H1 (cell line): Measurements from ENCODE around the gene BRMS1L. TPM values are rescaled to one million over a fixed set of nuclear protein-coding genes. Genes with fewer than 3 reads are reported as not detected.

ENCODE experiments used
- CTCF ChIA-PET: fragments of 300-600 bp; sonication (Branson Sonifier 250); formaldehyde crosslinking; loops from one replicate; lab custom pipeline; 2021; ENCODE audit not compliant: partially characterized antibody; lab: Charles Lee
- POLR2A ChIA-PET: fragments of 300-600 bp; sonication (Branson Sonifier 250); formaldehyde crosslinking; loops from one replicate; lab custom pipeline; 2021; ENCODE audit warnings: inconsistent platforms; ENCODE audit not compliant: partially characterized antibody; lab: Charles Lee
- DNase-seq, 2 experiments: peaks; one replicate each; pipeline versions ENCODE4 v3.0.0 to v3.0.0-alpha.2; 2010 to 2022; ENCODE audit warnings: low spot score in 2 of 2, low read depth in 1 of 2, mixed read lengths in 1 of 2
- FAIRE-seq: peaks from 2 replicates; lab custom pipeline; 2011; peaks lifted over from hg19 to GRCh38; lab: Jason Lieb, UNC
- H2AFZ ChIP-seq: 2 replicates; pipeline ENCODE4 v1.8.1; 2012; ENCODE audit warnings: low read length, inconsistent platforms
- H2AK5ac ChIP-seq: 2 replicates; pipeline ENCODE4 v1.6.1; 2013; ENCODE audit warnings: low read depth, low read length
- H2BK120ac ChIP-seq: replicated peaks from 2 replicates; pipeline ENCODE3; 2013; ENCODE audit warnings: low read depth, low read length, inconsistent platforms
- H2BK12ac ChIP-seq: 2 replicates; pipeline ENCODE4 v1.6.1; 2013; ENCODE audit warnings: low read depth, low read length
- H2BK15ac ChIP-seq: 2 replicates; pipeline ENCODE4 v1.6.1; 2013; ENCODE audit warnings: low read length
- H2BK20ac ChIP-seq: 2 replicates; pipeline ENCODE4 v1.6.1; 2013; ENCODE audit warnings: low read length
- H2BK5ac ChIP-seq: 2 replicates; pipeline ENCODE4 v1.6.1; 2013; ENCODE audit warnings: low read depth, low read length
- H3K14ac ChIP-seq: 2 replicates; pipeline ENCODE4 v1.6.1; 2013; ENCODE audit warnings: inconsistent platforms; ENCODE audit not compliant: insufficient read length
- H3K18ac ChIP-seq: 2 replicates; pipeline ENCODE4 v1.6.1; 2013; ENCODE audit warnings: low read length; ENCODE audit errors: extremely low read depth
- H3K23ac ChIP-seq: 2 replicates; pipeline ENCODE4 v1.6.1; 2013; ENCODE audit warnings: inconsistent platforms; ENCODE audit not compliant: insufficient read length
- H3K23me2 ChIP-seq: 2 replicates; pipeline ENCODE4 v1.6.1; 2013; ENCODE audit warnings: low read depth, low read length
- H3K27ac ChIP-seq: 2 replicates; pipeline ENCODE4 v1.6.1; 2011; ENCODE audit warnings: low read depth, low read length, inconsistent platforms
- H3K27me3 ChIP-seq, 4 experiments: replicated peaks in 1 of 4; 1 replicate in 1 of 4; 2 replicates in 3 of 4; pipeline versions ENCODE4 v1.6.1 to v1.8.1; 2011 to 2013; ENCODE audit warnings: low read length in 3 of 4, mild to moderate bottlenecking in 3 of 4, inconsistent platforms in 2 of 4, mixed read lengths in 2 of 4, moderate library complexity in 1 of 4; ENCODE audit not compliant: control insufficient read depth in 3 of 4, insufficient read depth in 3 of 4; ENCODE audit errors: extremely low read depth in 1 of 4
- H3K36me3 ChIP-seq, 4 experiments: 2 replicates each; pipeline versions ENCODE4 v1.6.1 to v1.8.1; 2011 to 2013; ENCODE audit warnings: mild to moderate bottlenecking in 4 of 4, low read length in 3 of 4, moderate library complexity in 2 of 4, control low read depth in 1 of 4, inconsistent platforms in 1 of 4; ENCODE audit not compliant: insufficient read depth in 4 of 4, control insufficient read depth in 2 of 4
- H3K4ac ChIP-seq: replicated peaks from 2 replicates; pipeline ENCODE3; 2013; ENCODE audit warnings: low read length, low read depth, mixed read lengths, inconsistent platforms; ENCODE audit not compliant: insufficient read length
- H3K4me1 ChIP-seq, 4 experiments: replicated peaks in 1 of 4; 1 replicate in 1 of 4; 2 replicates in 3 of 4; pipeline versions ENCODE4 v1.6.1 to v1.8.1; 2011 to 2013; ENCODE audit warnings: low read length in 3 of 4, inconsistent platforms in 2 of 4, mixed read lengths in 1 of 4; ENCODE audit not compliant: insufficient read depth in 4 of 4, control insufficient read depth in 3 of 4
- H3K4me2 ChIP-seq, 2 experiments: 2 replicates each; pipeline versions ENCODE4 v1.6.1 to v1.8.1; 2011 to 2013; ENCODE audit warnings: low read depth in 2 of 2, low read length in 2 of 2, control low read depth in 1 of 2, inconsistent platforms in 1 of 2, mild to moderate bottlenecking in 1 of 2; ENCODE audit not compliant: insufficient read depth in 1 of 2
- H3K4me3 ChIP-seq, 4 experiments: fragments of 200-600, 300-600 bp in 1 of 4; sonication (generic), shearing (Covaris generic), sonication (Bioruptor Twin) in 1 of 4; 2 replicates each; pipeline versions ENCODE4 v1.5.1 to v1.8.1; 2011 to 2016; ENCODE audit warnings: low read length in 4 of 4, low read depth in 3 of 4, control low read depth in 2 of 4, inconsistent platforms in 2 of 4, mild to moderate bottlenecking in 2 of 4, mixed read lengths in 1 of 4, moderate library complexity in 1 of 4; ENCODE audit not compliant: insufficient read depth in 2 of 4; ENCODE audit errors: extremely low read depth in 1 of 4
- H3K56ac ChIP-seq: replicated peaks from 2 replicates; pipeline ENCODE3; 2013; ENCODE audit warnings: low read depth, mild to moderate bottlenecking, mixed read lengths, low read length, inconsistent platforms; ENCODE audit not compliant: insufficient read length
- H3K79me1 ChIP-seq: 2 replicates; pipeline ENCODE4 v1.6.1; 2013; ENCODE audit warnings: low read depth, low read length, control low read depth
- H3K79me2 ChIP-seq, 2 experiments: 2 replicates each; pipeline versions ENCODE4 v1.6.1 to v1.8.1; 2012 to 2013; ENCODE audit warnings: low read length in 2 of 2, mild to moderate bottlenecking in 2 of 2, inconsistent platforms in 1 of 2; ENCODE audit not compliant: insufficient read depth in 2 of 2, control insufficient read depth in 1 of 2
- H3K9ac ChIP-seq, 4 experiments: replicated peaks in 1 of 4; 1 replicate in 1 of 4; 2 replicates in 3 of 4; pipeline versions ENCODE4 v1.6.1 to v1.8.1; 2011 to 2013; ENCODE audit warnings: low read depth in 3 of 4, low read length in 3 of 4, control low read depth in 2 of 4, mild to moderate bottlenecking in 2 of 4, moderate library complexity in 2 of 4, inconsistent platforms in 1 of 4; ENCODE audit errors: extremely low read depth in 1 of 4
- H3K9me3 ChIP-seq, 2 experiments: 2 replicates each; pipeline versions ENCODE4 v1.6.1 to v1.8.1; 2012 to 2013; ENCODE audit warnings: mild to moderate bottlenecking in 2 of 2, moderate library complexity in 2 of 2, control low read depth in 1 of 2, inconsistent platforms in 1 of 2, low read depth in 1 of 2, low read length in 1 of 2, mixed read lengths in 1 of 2; ENCODE audit not compliant: insufficient read depth in 2 of 2
- H4K20me1 ChIP-seq, 2 experiments: replicated peaks in 1 of 2; 2 replicates each; pipeline versions ENCODE3 to v1.8.1; 2011 to 2013; ENCODE audit warnings: inconsistent platforms in 2 of 2, low read length in 2 of 2, mild to moderate bottlenecking in 1 of 2; ENCODE audit not compliant: insufficient read depth in 2 of 2, control insufficient read depth in 1 of 2
- H4K5ac ChIP-seq: 2 replicates; pipeline ENCODE4 v1.6.1; 2013; ENCODE audit warnings: low read length, low read depth, mixed read lengths, inconsistent platforms; ENCODE audit not compliant: insufficient read length
- H4K8ac ChIP-seq: 2 replicates; pipeline ENCODE4 v1.8.0; 2013; ENCODE audit warnings: mild to moderate bottlenecking, moderate library complexity, low read length, inconsistent platforms; ENCODE audit not compliant: insufficient read depth; ENCODE audit errors: extremely low read depth
- H4K91ac ChIP-seq: replicated peaks from 2 replicates; pipeline ENCODE3; 2013; ENCODE audit warnings: low read length, mixed read lengths, inconsistent platforms; ENCODE audit not compliant: insufficient read length
- EGR1 ChIP-seq: IDR thresholded peaks from 2 replicates; pipeline ENCODE4 v1.6.1; 2011; ENCODE audit warnings: low read depth, low read length, borderline replicate concordance
- EP300 ChIP-seq, 2 experiments: IDR thresholded peaks; 1 replicate in 1 of 2; 2 replicates in 1 of 2; pipeline ENCODE4 v1.6.1; 2011 to 2012; ENCODE audit warnings: low read depth in 2 of 2, low read length in 2 of 2, mild to moderate bottlenecking in 2 of 2, borderline replicate concordance in 1 of 2, inconsistent platforms in 1 of 2, moderate library complexity in 1 of 2
- JUND ChIP-seq: IDR thresholded peaks from 2 replicates; pipeline ENCODE4 v1.6.1; 2011; ENCODE audit warnings: mild to moderate bottlenecking, improper control_type of control experiment, low read length
- KDM4A ChIP-seq: IDR thresholded peaks from one replicate; pipeline ENCODE4 v1.7.1; 2012; ENCODE audit warnings: low read depth, mild to moderate bottlenecking, moderate library complexity, low read length, inconsistent platforms; ENCODE audit not compliant: severe bottlenecking
- RBBP5 ChIP-seq: IDR thresholded peaks from 2 replicates; pipeline ENCODE4 v1.7.1; 2012; ENCODE audit warnings: low read depth, mild to moderate bottlenecking, inconsistent platforms, low read length, moderate library complexity, borderline replicate concordance
- SIN3A ChIP-seq, 2 experiments: IDR thresholded peaks in 1 of 2; conservative IDR thresholded peaks in 1 of 2; 2 replicates each; pipeline ENCODE4 v1.6.1; 2011 to 2012; ENCODE audit warnings: low read length in 2 of 2, improper control_type of control experiment in 1 of 2, low read depth in 1 of 2, mild to moderate bottlenecking in 1 of 2
- SP2 ChIP-seq: IDR thresholded peaks from 2 replicates; pipeline ENCODE4 v1.6.1; 2012; ENCODE audit warnings: mild to moderate bottlenecking, low read length, inconsistent platforms
- TAF7 ChIP-seq: optimal IDR thresholded peaks from 2 replicates; pipeline ENCODE3; 2011; ENCODE audit warnings: low read depth, mild to moderate bottlenecking, inconsistent platforms, low read length, moderate library complexity, borderline replicate concordance
- TCF12 ChIP-seq: IDR thresholded peaks from 2 replicates; pipeline ENCODE4 v1.6.1; 2011; ENCODE audit warnings: low read depth, mild to moderate bottlenecking, low read length
- WGBS, 2 experiments: shearing (Covaris generic) in 1 of 2; methylation state at CpG; one replicate each; pipeline versions ENCODE4 v1.1.6 to v1.1.7; 2013 to 2015; ENCODE audit warnings: low lambda C conversion rate in 2 of 2, mixed read lengths in 2 of 2, inconsistent platforms in 1 of 2, low coverage in 1 of 2, missing lambda C conversion rate in 1 of 2; ENCODE audit not compliant: insufficient replicate concordance in 2 of 2, insufficient coverage in 1 of 2, insufficient read length in 1 of 2; ENCODE audit errors: extremely low coverage in 1 of 2, missing lambda C conversion rate in 1 of 2; 5-methylcytosine and 5-hydroxymethylcytosine counted together
- polyA plus RNA-seq, 7 experiments: library from polyadenylated mRNA; depleted of rRNA in 3 of 7; stranded (reverse) in 5 of 7; unstranded in 2 of 7; fragments of >200 nt in 5 of 7; fragments of 200-250 nt in 2 of 7; gene quantifications; 1 replicate in 5 of 7; 2 replicates in 1 of 7; 4 replicates in 1 of 7; pipeline versions ENCODE4 v1.2.1 to v1.2.3, GENCODE V29; 2011 to 2013; ENCODE audit warnings: missing spikeins in 2 of 7, mixed read lengths in 2 of 7
- total RNA-seq: library from RNA; stranded (reverse); fragmentation: NEBNext Ultra II Directional; extraction: Animal tissue kit (Norgen Biotek cat#: 25700); gene quantifications from 2 replicates; pipeline ENCODE4 v1.2.1, GENCODE V29; 2021
- TF ChIP-seq, protein P1 (sequence below): IDR thresholded peaks from 2 replicates; pipeline ENCODE4 v1.6.1; 2012; ENCODE audit warnings: inconsistent platforms

Gene BRMS1L
- total and polyA plus RNA-seq, 2 of the 8 experiments (the other 6 are each of a cell fraction or from before 2014, with no cell fraction given): 4.4 to 10.9 TPM

- Histone ChIP-seq H3K27ac (no peak overlapping the region), H4K8ac (no peak overlapping the region), H4K5ac (no peak overlapping the region), H3K79me2 (no peaks in the 10 kb centered on the region), H2BK120ac (no peak overlapping the region), H2BK15ac (no peak overlapping the region), H2BK20ac (no peak overlapping the region), H3K4me1 (no peaks in the 10 kb centered on the region), H3K27me3 (no peaks in the 10 kb centered on the region), H2AK5ac (no peak overlapping the region), H3K56ac (no peak overlapping the region), H3K36me3 (peaks cover 0 to 3% (median 0%) of the 10 kb centered on the region in 4 experiments; a peak in 3 of 8 replicates), H3K4ac (no peak overlapping the region), H3K18ac (no peak overlapping the region), H3K9me3 (no peaks in the 10 kb centered on the region), H3K14ac (no peak overlapping the region), H3K23me2 (no peaks in the 10 kb centered on the region), H2BK5ac (no peak overlapping the region), H3K4me2 (no peak overlapping the region), H4K20me1 (no peaks in the 10 kb centered on the region), H3K9ac (no peak overlapping the region), H3K79me1 (no peaks in the 10 kb centered on the region), H2AFZ (no peak overlapping the region), H3K23ac (no peak overlapping the region), H2BK12ac (no peak overlapping the region), H3K4me3 (no peak overlapping the region), H4K91ac (no peak overlapping the region)
- FAIRE-seq: no peak
- TF ChIP-seq KDM4A (no peak), TAF7 (no peak), SP2 (no peak), TCF12 (no peak), JUND (no peak), EP300 (IDR thresholded peaks at IDR 0.05; ENCODE audit: borderline replicate concordance in 1 of 2, low read depth in 2 of 2, low read length in 2 of 2) (no peak), EGR1 (no peak), SIN3A (conservative IDR thresholded peaks at IDR 0.05 in 1 of 2, IDR thresholded peaks at IDR 0.05 in 1 of 2; ENCODE audit: low read depth in 1 of 2, low read length in 2 of 2) (no peak), RBBP5 (no peak)
- TF ChIP-seq, protein P1, sequence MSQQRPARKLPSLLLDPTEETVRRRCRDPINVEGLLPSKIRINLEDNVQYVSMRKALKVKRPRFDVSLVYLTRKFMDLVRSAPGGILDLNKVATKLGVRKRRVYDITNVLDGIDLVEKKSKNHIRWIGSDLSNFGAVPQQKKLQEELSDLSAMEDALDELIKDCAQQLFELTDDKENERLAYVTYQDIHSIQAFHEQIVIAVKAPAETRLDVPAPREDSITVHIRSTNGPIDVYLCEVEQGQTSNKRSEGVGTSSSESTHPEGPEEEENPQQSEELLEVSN: no peak
- CTCF ChIA-PET: interaction anchor here (0.7 to 1.6 kb wide), 2 partner anchors 33 to 99 kb away, joined by 3 to 4 read pairs; no protein-coding TSS in a partner anchor
- POLR2A ChIA-PET: interaction anchor here (0.6 kb wide), 2 partner anchors 40 to 713 kb away, joined by 3 to 4 read pairs; no protein-coding TSS in a partner anchor
- 87% methylated on average over 1 of the region's 1 CpG; no CpG with 5 or more reads in 1 of the 2 experiments for WGBS, 2 experiments
- DNase-seq: no peak
Observed at GRCh38 chr14:35854696-35855270, 28.6 kb downstream of the BRMS1L start.
